Measurements from ENCODE around the gene GFOD2. TPM values are rescaled to one million over a fixed set of nuclear protein-coding genes. Genes with fewer than 3 reads are reported as not detected.

The GFOD2 gene
- total and polyA plus RNA-seq, 2 of the 8 experiments (the other 6 are each of a cell fraction or from before 2014, with no cell fraction given): 21.4 to 33.2 TPM

DNA sequence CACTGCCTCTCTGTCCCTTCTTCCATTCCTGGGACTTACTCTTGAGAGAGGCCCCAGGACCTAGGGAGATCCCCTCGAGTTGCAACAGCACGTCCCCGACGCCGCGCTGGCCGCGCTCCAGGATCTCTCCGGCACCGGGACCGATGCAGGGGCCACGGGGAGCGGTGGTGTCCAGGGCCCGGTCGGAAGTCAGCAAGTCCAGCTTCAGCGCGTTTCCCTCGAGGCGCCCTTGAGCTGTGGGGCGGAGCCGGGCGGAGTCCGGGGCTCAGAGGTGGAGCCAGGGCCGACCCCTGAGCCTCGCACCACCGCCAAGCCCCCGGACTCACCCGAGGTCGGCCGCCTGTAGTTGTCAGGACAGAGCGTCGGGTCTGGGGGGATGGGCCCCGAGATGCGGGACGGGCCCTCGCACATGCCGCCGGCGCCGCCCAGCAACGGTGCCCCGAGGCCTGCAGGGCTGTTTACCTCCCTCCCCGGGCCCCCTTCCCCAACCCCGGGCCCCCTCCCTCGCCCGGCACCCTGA lies 53.0 kb downstream of the GFOD2 start (continued):
- TF ChIP-seq RFX5 (IDR thresholded peaks at IDR 0.05; ENCODE audit: borderline replicate concordance, low read depth, low read length): no peak
- TF ChIP-seq SIRT6 (IDR thresholded peaks at IDR 0.05; ENCODE audit: low read length): no peak
- no peak for TF ChIP-seq SAP30 (IDR thresholded peaks at IDR 0.05; ENCODE audit: insufficient read depth, insufficient replicate concordance, low read length)
- TF ChIP-seq BACH1 (IDR thresholded peaks at IDR 0.05; ENCODE audit: low read length): no peak

All from H1 (cell line).